Medulla oblongata (tissue), 1 donor: ENCODE measurements around the gene KCNAB1.

Experiments used
- DNase-seq: peaks from one replicate; pipeline ENCODE4 v3.0.0-alpha.2; 2015; ENCODE audit errors: extremely low spot score

KCNAB1 gene

DNA sequence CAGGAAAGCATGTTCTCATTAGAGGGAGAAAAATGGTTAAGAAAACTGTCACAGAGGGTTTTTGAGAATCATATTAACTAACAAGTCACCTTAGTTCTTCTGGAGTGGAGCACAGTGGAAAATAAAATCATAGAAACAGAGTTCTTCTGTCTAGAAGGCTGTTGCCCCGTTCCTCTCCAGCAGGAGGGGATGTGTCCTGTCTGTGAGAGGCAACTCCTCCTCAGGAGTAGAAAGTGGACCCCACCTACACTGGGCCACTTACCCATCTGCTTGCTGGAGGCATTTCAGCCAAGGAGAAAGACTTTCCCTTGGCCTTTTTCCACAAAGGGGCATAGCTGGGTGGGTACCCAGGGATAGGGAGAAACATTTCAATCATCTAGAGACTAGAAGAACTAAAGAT lies 327.9 kb downstream of the KCNAB1 start:
- no peak for DNase-seq

DNA sequence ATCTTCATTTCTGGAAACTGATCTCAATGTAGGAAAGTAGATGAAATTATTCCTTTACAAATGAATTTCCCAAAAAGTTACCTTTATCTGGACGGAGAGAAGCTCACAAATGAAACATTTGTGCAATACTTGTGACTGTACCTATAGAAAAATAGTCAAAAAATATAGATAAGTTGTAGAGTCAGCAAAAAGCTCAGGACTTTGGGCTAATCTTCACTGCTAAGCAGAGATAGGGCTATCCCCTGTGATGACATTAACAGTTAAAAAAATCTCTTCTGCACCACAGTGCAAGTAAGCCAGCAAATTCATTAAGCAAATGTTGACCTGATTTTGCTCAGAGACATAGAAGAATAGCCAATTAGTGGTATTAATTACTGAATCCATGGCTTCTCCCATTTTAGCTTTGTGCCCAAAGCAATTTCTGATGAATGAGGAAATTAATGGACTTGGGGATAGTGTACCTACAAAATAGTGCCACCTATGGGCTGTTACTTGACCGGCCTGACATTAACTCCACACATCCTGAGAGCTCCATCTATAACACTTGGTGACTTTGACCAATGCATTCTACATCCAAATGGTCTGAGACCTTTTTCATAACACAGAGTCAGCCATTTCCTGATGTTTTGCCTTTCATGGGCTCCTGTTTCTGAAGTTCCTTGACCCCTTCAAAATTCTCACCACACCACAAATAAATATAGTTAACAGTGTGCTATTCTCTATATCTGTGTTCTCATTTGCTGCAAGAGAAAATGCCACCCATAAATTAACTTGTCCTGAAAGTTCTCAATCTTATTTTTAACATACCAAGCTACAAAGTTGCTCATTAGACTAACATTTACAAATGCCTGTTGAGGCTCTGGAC lies 329.6 kb downstream of the KCNAB1 start:
- DNase-seq = peak; percentile 51

DNA sequence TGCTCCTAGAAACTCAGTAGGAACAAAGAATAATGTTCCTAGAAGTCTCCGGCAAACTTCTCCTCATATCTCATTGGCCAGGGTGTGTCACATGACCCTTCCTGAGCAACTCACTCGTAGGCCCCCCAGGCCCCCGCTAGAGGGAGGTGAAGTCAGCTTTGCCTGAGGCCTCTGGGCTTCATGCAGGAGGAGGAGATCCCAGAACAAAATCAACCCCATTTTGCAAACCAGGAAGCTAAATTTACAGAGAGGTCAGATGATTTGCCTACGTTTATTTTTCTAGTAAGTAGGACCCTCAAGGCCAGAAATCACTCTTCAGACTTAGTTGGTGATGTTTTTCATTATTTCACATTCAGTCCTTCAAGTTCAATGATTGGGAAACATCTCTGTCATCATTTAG lies 335.5 kb downstream of the KCNAB1 start:
- no peak for DNase-seq

DNA sequence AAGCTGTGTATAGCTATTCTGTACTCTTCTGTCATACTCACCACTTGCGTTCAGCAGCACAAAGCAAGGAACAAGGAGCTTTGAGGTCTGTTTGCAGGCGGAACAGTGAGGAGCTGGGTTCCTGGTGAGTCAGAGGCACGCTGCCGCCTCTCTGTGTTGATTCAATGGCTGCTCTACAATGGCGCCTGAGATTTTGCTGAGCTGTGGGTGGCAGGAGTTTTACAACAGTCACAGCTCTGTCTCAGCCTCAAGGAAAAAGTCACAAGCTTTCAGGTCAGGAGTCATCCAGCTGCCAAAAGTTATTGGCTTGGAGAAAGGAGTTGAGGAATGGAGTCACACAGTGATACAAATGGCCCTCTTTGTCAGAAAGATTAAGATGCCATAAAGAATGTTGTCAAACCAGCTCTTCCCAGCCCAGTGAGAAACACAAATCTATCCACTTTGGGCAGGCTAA lies 336.4 kb downstream of the KCNAB1 start:
- peak; percentile 21 for DNase-seq

DNA sequence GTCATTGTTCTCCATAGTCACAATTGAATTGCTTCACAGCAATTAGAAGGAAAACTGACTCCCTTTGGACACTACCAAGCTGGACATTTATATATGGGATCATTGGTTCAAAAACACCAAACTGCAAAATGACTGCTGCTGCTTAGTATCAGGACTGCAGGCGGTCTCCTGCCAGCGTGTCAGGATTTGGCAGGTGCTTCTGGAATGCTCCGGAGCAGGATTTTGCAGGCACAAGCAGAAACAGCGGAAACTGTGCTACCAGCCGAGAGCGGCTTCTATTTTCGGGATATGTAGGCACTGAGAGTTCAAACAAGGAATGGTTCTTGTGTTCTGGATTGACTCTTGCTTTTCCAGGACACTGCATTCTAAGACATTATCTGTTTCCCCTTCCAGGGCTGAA lies 339.1 kb downstream of the KCNAB1 start:
- no peak for DNase-seq

DNA sequence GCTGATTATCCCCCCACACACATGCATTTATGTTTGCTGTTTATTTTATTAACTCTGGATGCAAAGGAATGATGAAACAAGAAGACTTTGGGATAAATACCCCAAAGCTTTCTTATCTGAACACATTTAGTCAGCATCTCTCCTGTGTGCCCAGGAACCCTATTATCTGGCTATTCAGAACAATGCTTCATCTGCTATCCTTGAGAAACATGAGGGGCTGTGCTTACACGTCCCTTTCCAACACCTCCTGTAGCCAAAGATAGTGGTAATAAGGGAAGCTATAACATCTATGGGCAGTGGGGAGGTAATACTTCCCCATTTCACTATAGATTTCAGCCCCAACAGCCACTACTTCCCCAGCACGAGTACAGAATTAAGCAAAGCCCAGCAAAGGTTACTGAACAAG lies 339.8 kb downstream of the KCNAB1 start:
- DNase-seq = no peak

DNA sequence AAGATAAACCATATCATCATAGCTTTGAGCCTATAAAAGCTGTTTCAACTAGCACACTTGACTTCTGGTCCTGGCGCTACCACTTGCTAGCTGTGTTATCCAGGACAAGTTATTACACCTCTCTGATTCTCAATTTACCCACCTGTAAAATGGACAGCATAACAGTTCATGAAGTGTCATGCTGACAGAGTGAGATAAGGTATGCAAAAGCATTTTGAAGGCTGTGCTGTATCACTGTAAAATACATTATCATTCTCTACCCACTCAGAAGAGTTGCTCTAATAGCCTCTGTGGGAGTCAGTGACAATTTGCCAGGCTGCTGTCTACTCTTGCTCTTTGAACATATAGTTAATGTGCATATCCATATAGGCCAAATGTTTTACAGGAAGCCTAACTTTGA lies 341.5 kb downstream of the KCNAB1 start:
- no peak for DNase-seq

DNA sequence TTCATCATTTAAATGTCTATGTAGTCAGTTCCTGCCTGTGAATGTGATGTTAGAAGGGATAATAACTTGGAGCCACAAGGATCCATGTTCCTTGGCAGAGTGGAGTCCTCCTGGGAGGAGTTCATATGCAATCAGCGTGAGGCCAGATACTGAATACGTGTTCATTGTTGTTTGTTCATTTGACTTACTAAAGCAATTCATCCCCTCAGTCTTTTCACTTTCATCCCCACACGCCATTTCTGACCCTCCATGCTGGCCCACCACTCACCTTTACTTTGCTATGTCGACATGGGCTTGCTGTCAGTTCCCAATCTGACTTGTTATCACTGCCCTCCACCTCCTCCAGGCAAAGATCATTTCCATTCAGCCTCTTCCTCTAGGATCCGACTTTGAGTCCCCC lies 342.7 kb downstream of the KCNAB1 start:
- no peak for DNase-seq

DNA sequence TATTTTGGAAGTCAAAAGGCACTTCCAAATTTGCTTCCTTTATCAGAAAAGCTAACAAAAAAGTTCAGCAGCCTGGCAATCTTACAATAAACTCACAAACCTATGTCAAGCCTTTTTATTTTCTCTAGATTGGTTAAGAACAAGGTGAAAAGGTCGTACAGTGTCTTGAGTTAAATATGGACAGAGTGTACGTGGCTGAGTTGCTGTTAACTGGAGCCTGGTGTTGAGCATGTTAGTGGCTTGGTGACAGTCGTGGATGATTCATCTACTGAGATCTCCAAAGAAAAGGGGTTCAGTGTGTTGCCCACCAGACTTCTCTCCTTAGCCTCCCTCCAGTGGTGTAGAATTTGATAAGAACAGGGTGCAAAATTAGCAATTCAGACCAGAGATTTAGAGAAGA lies 344.8 kb downstream of the KCNAB1 start:
- no peak for DNase-seq

DNA sequence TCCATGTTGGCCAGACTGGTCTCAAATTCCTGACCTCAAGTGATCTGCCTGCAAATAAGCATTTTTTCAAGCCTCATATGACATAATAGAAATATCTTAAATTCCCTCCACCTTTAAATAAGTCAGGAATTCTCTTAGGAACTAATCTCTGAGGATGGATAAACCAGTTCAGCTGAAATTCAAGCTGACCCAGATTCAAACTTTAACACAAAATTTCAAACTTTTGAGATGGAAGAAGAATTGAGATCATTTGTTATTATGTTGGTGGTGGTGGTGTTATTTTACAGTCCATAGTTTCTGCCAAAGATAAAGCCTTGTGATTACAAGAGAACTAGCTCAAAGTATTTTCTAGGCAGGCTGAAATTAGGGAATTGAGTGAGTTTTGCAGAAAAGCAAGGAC lies 349.1 kb downstream of the KCNAB1 start:
- no peak for DNase-seq

DNA sequence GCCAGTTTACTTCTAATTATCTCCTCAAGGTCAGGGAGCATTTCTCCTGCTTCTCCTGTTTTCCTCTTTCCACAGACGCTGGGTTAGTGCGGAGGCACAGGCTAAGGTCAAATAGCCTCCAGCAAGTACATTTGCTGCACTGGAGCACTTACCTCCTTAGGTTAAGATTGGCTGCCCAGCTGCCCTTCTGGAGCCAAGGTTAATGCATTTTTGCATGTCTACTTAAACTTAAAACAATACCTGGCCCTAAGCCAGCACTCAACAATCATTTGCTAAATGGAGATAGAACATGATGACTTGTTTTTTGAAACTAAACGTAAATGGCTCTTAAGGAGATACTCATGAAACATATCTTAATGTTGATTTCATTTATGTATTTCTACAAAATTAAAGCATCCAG lies 351.1 kb downstream of the KCNAB1 start:
- no peak for DNase-seq

DNA sequence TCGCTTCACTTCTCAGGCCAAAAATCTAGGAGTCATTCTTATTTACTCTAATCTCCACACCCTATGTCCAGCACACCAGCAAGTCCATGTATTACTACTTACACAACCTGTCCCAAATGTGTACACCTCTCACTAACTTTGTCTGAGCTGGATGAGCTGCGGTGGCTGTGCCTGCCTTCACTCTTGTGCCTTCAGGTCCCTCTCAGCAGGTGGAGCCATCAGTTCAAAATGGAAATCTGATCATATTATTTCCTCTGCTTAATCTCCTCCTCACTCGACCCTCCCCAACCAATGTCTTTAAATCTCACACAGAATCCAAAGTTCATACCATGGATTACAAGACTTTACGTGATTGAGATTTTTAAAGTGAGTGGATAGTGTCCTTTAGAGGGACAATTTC lies 351.8 kb downstream of the KCNAB1 start:
- DNase-seq = no peak

DNA sequence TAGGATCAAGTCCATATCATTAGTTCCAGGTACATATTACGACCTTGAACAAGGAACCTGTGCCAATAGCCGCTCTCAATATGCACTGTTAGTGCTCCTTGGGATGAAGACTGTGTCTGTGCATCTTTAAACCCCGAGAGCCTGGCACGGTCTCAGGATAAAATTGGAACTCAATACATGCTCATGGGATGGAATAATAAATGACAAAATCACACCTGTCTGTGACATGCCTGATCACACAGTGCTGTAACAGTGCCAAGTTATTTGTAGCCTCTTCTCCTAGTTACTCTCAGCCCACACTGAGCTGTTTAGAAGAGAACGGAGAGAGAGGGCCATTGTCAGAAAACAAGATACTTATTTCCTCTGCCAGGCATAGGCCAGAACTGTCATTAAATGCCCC lies 352.3 kb downstream of the KCNAB1 start:
- no peak for DNase-seq

DNA sequence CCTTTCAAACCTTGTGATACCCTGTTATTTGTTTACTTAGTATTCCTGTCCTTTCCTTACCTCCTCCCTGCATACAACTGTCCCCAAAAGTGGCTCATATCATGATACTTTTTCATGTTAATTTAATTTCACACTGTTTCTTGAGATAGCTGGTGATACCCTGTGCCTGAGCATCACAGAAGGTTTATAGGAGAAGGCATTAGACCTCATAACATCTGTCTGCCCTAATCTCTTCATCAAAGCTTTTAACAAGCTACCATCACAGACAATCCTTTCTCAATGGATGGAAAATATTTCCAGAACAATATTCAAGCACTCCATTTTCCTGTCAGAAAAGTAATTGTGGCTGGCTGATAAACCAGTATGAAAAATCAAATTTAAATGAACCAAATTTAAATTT lies 353.0 kb downstream of the KCNAB1 start:
- DNase-seq = no peak

DNA sequence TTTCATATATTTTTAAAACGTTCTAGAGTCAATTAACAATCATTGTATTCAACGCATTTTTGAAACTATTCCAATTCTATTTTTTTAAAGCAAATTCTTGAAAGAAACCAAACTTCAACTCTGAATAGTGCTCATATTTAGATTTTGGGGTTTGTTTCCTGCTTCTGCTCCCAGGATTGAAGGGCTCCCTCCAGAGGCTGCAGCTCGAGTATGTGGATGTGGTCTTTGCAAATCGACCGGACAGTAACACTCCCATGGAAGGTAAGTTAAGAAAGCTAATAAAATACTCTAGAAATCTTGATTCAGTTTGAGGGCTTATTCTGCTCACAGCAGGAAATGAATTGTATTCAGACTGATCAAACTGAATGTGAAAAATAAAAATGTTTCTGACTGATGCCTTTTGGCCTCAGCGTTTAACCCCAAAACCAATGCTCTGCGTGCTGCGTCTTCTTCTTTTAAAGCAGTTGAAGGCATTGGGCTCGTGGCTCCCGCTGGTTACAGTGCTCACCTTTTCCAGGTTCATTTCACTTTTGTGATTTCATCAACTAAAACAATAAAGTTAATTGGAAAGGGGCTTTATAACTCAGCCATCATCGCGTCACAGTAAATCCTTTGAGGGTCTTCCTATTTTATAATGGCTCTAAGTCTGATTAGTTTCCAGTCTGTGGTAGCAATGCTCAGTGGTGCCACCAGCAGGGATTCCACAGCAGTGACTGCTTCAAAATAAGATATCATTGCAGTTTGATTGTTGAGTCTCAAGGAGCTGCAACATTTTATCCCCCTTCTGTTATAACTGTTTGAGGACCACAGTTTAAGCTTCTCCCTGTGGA lies 354.4 kb downstream of the KCNAB1 start:
- peak; percentile 27 for DNase-seq

DNA sequence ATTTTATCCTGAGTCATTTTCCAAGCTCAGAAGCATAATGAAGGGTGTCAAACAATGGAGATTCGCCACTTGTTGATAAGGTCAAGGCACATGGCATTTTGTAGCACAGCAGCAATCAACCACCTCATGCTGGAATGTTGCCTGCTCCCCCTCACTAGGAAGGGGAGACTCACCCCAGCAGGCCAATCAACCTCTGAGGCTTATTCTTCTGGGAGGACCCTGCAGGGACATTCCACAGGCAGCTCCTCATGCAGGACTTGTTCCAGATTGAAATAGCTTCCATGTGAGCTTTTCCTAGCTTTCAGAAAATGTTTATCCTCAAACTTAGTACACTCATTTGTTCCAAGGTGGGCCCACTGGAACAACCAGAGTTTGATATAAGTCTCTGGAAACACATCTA lies 356.9 kb downstream of the KCNAB1 start:
- no peak for DNase-seq

DNA sequence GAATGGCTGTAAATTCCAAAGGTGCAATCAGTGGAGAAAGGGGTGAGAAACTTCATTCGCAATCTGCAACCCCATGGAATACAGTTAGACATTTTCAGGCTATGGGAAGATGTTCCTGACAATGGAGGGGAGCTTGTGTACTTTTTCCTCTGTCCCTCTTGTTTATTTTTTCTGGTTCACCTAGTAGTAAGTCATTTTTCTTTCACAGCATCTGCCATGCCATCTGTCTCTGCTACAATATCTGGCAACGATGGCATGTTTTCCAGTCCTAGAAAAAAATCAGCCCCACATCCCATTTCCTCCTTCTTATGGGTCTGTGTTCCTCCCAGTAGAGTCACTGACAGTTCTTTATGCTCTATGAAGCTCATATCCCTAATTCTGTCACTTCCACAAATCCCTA lies 358.5 kb downstream of the KCNAB1 start:
- no peak for DNase-seq

DNA sequence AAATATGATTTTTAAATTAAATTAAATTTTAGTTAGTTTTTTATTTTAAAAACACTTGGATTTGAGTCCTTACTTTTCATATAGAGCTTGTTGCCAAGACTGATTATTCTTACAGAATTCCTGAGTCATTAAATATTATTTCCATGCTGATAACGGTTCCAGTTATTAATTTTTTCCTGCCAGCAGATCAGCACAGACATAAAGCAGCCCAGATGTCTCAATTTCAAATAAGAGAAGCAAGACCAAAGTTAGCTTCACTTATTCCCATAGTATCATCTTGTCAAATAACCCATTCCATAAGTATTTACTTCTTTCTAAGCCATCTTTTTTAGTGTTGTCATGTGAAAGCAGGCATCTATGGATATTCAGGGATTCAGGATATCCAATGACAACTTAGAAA lies 359.2 kb downstream of the KCNAB1 start:
- DNase-seq = no peak

DNA sequence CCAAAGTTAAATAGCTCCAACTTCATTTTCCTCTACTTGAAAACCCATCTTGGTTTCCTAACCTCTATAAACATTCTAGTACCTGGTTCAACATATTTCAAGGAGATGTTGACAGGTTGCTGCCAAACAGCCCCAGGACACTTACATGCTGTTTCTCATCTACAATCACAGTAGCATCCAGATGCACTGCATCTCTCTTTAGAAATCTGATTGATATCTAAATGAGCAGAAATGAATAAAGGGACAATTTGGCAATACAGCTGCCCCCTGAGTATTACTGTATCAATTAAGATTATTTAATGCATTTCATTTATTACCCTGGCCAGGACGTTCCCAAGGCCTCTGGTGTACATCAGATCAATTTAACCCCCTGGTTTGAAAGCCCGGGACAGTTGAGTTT lies 360.6 kb downstream of the KCNAB1 start:
- no peak for DNase-seq

DNA sequence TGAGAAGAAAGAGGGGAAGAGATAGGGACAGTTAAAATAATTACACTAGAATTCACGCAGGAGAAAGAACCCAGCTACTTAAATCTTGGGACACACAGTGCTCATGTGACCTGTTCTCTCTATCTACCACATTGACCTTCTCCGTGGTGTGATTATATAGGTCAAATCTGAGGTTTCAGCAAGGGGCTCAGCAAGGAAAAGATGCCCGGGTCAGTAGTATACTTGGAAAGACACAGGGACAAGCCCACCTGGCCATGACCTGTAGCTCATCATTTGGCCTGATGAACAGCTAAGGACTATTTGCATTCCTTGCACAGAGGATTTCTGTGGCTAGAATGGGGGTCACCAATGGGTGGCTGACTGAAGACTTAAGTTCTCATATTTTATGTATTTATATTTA lies 362.6 kb downstream of the KCNAB1 start:
- no peak for DNase-seq

DNA sequence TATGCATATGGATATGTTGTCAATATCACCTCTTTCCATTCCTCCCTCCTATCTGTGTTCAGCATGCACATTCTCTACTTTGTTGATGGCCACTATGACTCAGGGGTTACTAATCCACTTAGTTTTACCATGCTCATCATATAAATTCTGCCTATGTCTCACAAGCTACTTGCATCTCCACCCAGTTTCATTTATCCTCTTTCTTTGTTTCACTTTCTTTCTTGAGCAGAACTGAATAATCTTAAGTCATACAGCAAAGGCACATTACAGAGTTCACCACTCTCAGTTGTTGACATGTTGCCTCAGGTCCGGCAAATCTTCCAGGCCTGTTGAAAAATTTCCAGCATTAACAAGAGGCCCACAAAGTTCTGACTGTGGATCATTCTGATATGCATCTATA lies 363.0 kb downstream of the KCNAB1 start:
- no peak for DNase-seq

DNA sequence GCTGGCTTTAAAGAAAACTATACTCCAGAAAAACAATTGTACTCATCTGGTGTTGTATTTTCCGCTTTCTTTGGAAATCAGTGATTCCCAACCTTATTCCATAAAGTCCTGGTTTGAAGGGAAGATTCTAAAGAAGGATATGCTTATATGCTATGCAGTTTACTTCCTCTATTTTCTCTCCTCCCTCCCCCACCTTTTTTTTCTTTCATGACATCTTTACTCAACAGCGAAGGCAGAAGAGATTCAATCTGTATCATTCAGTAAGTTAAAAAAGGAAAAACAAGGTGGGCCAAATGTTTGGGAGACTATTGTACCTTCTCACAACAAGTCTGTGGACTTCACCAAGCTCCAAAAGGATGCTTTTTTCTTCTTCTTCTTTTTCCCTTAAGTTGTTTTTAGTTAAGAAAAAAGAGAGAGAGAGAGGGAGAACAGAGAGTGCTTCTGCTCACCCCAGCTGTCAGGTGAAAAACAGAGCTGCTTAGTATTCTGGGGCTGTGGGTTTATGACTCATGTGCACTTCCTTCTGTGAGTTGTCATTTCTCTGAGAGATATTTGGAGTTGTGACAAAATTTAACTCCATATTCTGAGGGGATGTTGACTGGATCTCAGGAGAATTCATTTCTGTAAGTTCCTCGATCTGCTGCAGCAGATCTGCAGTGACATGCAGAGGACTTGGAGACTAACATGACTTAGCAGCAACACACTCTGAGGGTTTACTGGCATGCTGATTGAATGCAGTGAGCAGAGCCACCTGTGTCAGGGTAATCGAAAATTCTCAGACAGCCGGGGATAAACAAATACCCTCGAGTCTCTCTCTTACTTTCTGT lies 363.8 kb downstream of the KCNAB1 start:
- DNase-seq = peak; percentile 14
